NCI-H226 (cell line): ENCODE measurements around the gene GTF2I.
A peak's percentile ranks its signal among the peaks of the same experiment; 100 is the strongest.
"Not testable (repeated sequence)": the region's sequence is repeated elsewhere in the genome, so short reads cannot be mapped to it uniquely, and the experiment has no call there.

ENCODE experiments used
- DNase-seq: peaks from one replicate; pipeline ENCODE4 v3.0.0-alpha.2; 2015

The GTF2I gene

GRCh38 chr7:74657692-74658177 lies at the start of gene GTF2I:
TSS of gene GTF2I (plus strand) at chr7:74657718. CDS start at chr7:74689129, 31,411 bp downstream.
- DNase-seq, result no peak

- DNase-seq, result peak; percentile 20
These were observed 45.3 kb upstream of the GTF2I start for GRCh38 chr7:74612015-74612829.

- no peak for DNase-seq
These were observed 41.4 kb upstream of the GTF2I start for GRCh38 chr7:74615933-74616780.

GRCh38 chr7:74617180-74617744 lies 40.3 kb upstream of the GTF2I start:
- DNase-seq, result no peak

GRCh38 chr7:74619235-74619860 lies 38.2 kb upstream of the GTF2I start:
- no peak for DNase-seq

- no peak for DNase-seq
These were observed 35.2 kb upstream of the GTF2I start for GRCh38 chr7:74622228-74622749.

- no peak for DNase-seq
These were observed 34.4 kb upstream of the GTF2I start for GRCh38 chr7:74623135-74623534.

- DNase-seq, result no peak
These were observed 32.1 kb upstream of the GTF2I start for GRCh38 chr7:74625446-74625845.

- no peak for DNase-seq
These were observed 29.7 kb upstream of the GTF2I start for GRCh38 chr7:74627661-74628411.

GRCh38 chr7:74632505-74632904 lies 25.0 kb upstream of the GTF2I start:
- no peak for DNase-seq

GRCh38 chr7:74633451-74633921 lies 24.0 kb upstream of the GTF2I start:
- DNase-seq, result no peak

- DNase-seq, result no peak
These were observed 19.8 kb upstream of the GTF2I start for GRCh38 chr7:74637745-74638144.

- DNase-seq, result peak; percentile 14
These were observed 7.5 kb upstream of the GTF2I start for GRCh38 chr7:74650055-74650454.

GRCh38 chr7:74650493-74651132 lies 6.9 kb upstream of the GTF2I start:
- not testable (repeated sequence) for DNase-seq

- not testable (repeated sequence) for DNase-seq
These were observed 6.4 kb upstream of the GTF2I start for GRCh38 chr7:74651133-74651504.

- no peak for DNase-seq
These were observed 3.8 kb upstream of the GTF2I start for GRCh38 chr7:74653686-74654181.

- DNase-seq, result no peak
These were observed 2.7 kb upstream of the GTF2I start for GRCh38 chr7:74654811-74655210.

GRCh38 chr7:74655324-74655723 lies 2.2 kb upstream of the GTF2I start:
- DNase-seq, result no peak

GRCh38 chr7:74655768-74656440 lies 1.6 kb upstream of the GTF2I start:
- no peak for DNase-seq

- DNase-seq, result no peak
These were observed 1.1 kb upstream of the GTF2I start for GRCh38 chr7:74656441-74656836.
